Measurements from ENCODE around the gene OSBPL6.
A peak's percentile ranks its signal among the peaks of the same experiment; 100 is the strongest.

Gene OSBPL6

DNA sequence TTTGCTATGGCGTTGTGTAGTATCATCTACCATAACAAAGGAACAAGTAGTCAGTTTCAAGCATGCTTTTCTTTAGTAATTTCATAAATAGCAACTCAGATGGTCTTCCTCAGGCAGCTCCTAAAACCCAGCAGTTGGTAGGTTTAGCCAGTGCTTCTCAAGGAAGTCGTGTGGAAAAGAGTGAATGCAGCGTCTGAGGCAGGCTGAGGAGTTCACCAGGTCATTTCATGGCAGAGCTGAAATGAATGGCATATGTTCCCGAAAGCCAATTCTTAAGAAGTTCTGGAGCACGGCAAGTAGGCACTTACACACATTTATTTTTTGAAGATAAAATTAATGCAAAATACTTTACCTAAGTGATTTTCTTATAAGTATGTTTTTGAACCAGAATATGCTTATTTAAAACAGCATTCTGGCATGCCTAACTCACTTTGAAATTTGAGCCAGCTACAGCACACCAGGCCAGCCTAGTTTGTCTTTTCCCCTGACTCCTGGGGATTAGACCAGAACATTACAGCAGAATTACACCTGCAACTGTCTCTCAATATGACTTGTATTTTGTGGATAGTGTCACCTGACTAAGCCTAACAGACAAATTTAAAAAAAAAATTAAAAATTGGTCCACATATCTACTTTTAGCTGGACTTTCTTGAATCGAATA is 62.2 kb downstream of the OSBPL6 start:
- no peak overlapping the region for H3K4me3 ChIP-seq (ENCODE audit: low read length)
- TF ChIP-seq, protein P1, sequence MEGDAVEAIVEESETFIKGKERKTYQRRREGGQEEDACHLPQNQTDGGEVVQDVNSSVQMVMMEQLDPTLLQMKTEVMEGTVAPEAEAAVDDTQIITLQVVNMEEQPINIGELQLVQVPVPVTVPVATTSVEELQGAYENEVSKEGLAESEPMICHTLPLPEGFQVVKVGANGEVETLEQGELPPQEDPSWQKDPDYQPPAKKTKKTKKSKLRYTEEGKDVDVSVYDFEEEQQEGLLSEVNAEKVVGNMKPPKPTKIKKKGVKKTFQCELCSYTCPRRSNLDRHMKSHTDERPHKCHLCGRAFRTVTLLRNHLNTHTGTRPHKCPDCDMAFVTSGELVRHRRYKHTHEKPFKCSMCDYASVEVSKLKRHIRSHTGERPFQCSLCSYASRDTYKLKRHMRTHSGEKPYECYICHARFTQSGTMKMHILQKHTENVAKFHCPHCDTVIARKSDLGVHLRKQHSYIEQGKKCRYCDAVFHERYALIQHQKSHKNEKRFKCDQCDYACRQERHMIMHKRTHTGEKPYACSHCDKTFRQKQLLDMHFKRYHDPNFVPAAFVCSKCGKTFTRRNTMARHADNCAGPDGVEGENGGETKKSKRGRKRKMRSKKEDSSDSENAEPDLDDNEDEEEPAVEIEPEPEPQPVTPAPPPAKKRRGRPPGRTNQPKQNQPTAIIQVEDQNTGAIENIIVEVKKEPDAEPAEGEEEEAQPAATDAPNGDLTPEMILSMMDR (IDR thresholded peaks at IDR 0.05; ENCODE audit: insufficient read depth, low read depth, low read length, missing control alignments): no peak
- DNase-seq (ENCODE audit: low read depth): no peak

DNA sequence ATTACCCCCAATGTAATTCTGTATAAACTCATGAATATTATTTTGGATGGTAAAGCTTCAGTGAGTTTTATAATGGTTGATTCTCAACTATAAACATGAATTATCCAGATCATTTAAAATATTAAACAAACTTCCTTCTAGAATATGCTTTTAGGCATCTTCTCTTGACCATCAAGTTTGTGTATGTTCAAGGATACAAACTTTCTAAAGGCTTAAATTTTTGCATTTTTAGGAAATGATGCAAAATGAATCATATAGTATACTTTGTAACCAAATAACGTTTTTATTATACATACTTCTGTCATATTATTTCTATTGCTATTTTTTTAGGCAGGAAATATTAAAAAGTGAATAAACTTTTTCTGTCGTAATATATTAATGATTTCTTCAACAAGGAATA is 62.8 kb downstream of the OSBPL6 start:
- TF ChIP-seq, protein P1 (IDR thresholded peaks at IDR 0.05; ENCODE audit: insufficient read depth, low read depth, low read length, missing control alignments): no peak
- no peak for DNase-seq (ENCODE audit: low read depth)
- H3K4me3 ChIP-seq (ENCODE audit: low read length): no peak overlapping the region

DNA sequence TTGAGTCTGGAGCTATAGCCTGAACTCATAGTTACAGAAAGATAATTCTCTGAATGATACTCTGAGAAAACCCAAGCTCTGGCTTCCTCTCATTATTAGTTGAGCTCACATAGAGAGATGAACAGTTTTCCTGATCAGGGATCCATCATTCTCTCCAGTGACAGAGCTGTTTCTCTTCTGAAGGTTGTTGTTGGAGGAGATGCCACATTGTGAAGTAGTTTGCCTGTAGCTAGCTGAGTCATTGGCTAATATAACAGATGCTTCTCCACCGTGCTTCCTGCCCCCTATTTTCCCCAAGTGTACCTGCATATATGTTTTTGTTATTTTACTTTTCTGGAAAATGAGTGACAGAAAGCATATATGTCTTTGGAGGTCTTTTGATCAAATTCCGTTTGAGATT is 64.6 kb downstream of the OSBPL6 start:
- peak; percentile 55 for DNase-seq (ENCODE audit: low read depth)
- TF ChIP-seq, protein P1 (IDR thresholded peaks at IDR 0.05; ENCODE audit: insufficient read depth, low read depth, low read length, missing control alignments): no peak
- no peak overlapping the region for H3K4me3 ChIP-seq (ENCODE audit: low read length)

DNA sequence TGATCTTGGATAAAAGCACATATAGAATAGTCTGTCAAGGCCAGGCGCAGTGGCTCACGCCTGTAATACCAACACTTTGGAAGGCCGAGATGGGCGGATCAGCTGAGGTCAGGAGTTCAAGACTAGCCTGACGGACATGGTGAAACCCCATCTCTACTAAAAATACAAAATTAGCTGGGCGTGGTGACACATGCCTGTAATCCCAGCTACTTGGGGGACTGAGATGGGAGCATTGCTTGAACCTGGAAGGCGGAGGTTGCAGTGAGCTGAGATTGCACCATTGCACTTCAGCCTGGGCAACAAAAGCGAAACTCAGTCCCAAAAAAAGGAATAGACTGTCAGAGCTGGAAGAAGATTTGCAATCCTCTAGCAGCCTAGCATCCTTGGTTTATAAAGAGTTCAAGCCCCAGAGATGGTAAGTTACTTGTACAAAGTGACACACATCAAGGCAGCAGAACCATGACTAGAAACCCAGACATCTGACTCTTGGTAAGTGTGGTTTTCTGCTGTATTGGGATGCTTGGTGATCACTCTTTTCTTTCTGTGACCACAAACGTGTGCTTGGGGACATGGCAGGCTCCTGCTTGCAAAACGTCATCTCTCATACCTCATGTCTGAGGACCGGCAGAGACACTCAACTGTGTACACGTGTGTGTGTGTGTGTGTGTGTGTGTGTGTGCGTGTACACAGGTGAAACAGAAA is 69.0 kb downstream of the OSBPL6 start:
- TF ChIP-seq, protein P1 (IDR thresholded peaks at IDR 0.05; ENCODE audit: insufficient read depth, low read depth, low read length, missing control alignments): no peak
- no peak for DNase-seq (ENCODE audit: low read depth)
- H3K4me3 ChIP-seq (ENCODE audit: low read length): no peak overlapping the region

DNA sequence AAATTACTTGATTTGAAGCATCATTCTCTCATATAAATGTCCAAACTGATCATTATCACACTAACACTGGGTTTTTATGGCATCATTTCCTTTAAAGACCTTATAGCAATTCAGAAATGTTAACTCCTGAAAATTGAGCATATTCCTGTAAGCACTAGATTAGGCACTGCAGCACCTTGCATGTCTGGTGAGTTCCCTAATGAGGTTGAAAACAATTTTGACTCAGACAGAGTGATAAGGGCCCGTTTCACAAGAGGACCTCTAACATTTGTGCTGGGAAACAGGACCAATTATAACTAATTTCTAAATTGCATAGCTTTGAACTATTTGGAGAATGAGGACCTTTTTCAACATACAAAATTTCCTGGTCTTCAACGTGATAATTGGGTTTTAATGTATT is 69.9 kb downstream of the OSBPL6 start:
- TF ChIP-seq, protein P1 (IDR thresholded peaks at IDR 0.05; ENCODE audit: insufficient read depth, low read depth, low read length, missing control alignments): no peak
- DNase-seq (ENCODE audit: low read depth): no peak

DNA sequence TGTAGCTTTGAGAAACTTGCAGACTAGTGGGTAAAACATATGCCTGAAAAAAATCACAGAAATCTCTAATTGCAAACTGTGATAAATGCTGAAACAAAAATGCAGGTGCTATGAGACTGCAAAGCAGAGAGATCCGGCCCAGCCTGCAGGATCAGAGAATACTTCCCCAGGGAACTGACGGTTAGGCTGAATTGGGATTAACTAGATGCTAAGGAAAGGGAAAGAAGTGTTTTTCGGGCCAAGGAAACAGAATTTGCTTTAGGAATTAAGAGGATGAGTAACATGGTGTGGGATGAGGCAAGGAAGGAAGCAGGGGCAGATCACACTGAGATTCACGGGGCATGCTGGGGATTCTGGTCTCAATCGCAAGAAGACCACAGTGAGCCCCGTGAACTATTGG is 71.5 kb downstream of the OSBPL6 start:
- no peak for DNase-seq (ENCODE audit: low read depth)
- H3K4me3 ChIP-seq (ENCODE audit: low read length): no peak overlapping the region
- TF ChIP-seq, protein P1 (IDR thresholded peaks at IDR 0.05; ENCODE audit: insufficient read depth, low read depth, low read length, missing control alignments): no peak

More for the DNA sequence above, 69.9 kb downstream of the OSBPL6 start:
- no peak overlapping the region for H3K4me3 ChIP-seq (ENCODE audit: low read length)

Data from epithelial cell of esophagus (primary cell).